HEK293 (cell line): ENCODE data around the gene RAB40C.
"Not testable (repeated sequence)": the region's sequence is repeated elsewhere in the genome, so short reads cannot be mapped to it uniquely, and the experiment has no call there.

Experiments used
- CTCF ChIA-PET: fragments of 350-600 bp; formaldehyde crosslinking; extraction: SDS; loops from one replicate; lab custom pipeline; 2021; ENCODE audit warnings: antibody characterized with exemption; lab: Yijun Ruan, JAX
- POLR2A ChIA-PET: fragments of 300-600 bp; formaldehyde crosslinking; extraction: SDS; loops from one replicate; lab custom pipeline; 2020; ENCODE audit warnings: antibody characterized with exemption, inconsistent platforms; lab: Yijun Ruan, JAX
- H3K27ac ChIP-seq: fragments of 200-500 bp; sonication (Bioruptor generic); 2 replicates; pipeline ENCODE4 v1.5.1; 2014; ENCODE audit warnings: low read depth, low read length, control low read depth, inconsistent platforms; ENCODE audit errors: extremely low read depth
- H3K36me3 ChIP-seq, 2 experiments: fragments of 200-500 bp in 1 of 2; sonication (Bioruptor generic) in 1 of 2; 1 replicate in 1 of 2; 2 replicates in 1 of 2; pipeline ENCODE4 v1.5.1; 2014 to 2017; ENCODE audit warnings: inconsistent platforms in 2 of 2, low read length in 2 of 2; ENCODE audit not compliant: control insufficient read depth in 2 of 2, insufficient read depth in 1 of 2
- H3K4me1 ChIP-seq: fragments of 200-500 bp; sonication (Bioruptor generic); 2 replicates; pipeline ENCODE4 v1.5.1; 2014; ENCODE audit warnings: mild to moderate bottlenecking, low read length, inconsistent platforms; ENCODE audit not compliant: control insufficient read depth, insufficient read depth
- H3K4me3 ChIP-seq: 2 replicates; pipeline ENCODE4 v1.5.1; 2011; ENCODE audit warnings: low read depth, mild to moderate bottlenecking, control low read depth, low read length, moderate library complexity
- H3K9me3 ChIP-seq: fragments of 200-500 bp; sonication (Bioruptor generic); 2 replicates; pipeline ENCODE4 v1.5.1; 2014; ENCODE audit warnings: low read depth, low read length, inconsistent platforms; ENCODE audit not compliant: control insufficient read depth, insufficient read depth
- EGR2 ChIP-seq: fragments of 450-650 bp; formaldehyde crosslinking; IDR thresholded peaks from 2 replicates; pipeline ENCODE4 v1.5.1; 2016; ENCODE audit warnings: low read depth, missing biosample characterization, missing genetic modification characterization
- KLF16 ChIP-seq: fragments of 450-650 bp; formaldehyde crosslinking; IDR thresholded peaks from 2 replicates; pipeline ENCODE4 v1.5.1; 2017; ENCODE audit warnings: missing biosample characterization, missing genetic modification characterization
- MEIS1 ChIP-seq: sonication (generic); formaldehyde crosslinking; IDR thresholded peaks from 2 replicates; pipeline ENCODE4 v1.8.1; 2022; ENCODE audit warnings: missing genetic modification reagents, mild to moderate bottlenecking, borderline replicate concordance
- MZF1 ChIP-seq: fragments of 450-650 bp; formaldehyde crosslinking; IDR thresholded peaks from 2 replicates; pipeline ENCODE4 v1.5.1; 2017; ENCODE audit warnings: missing biosample characterization, missing genetic modification characterization, borderline replicate concordance
- SP2 ChIP-seq: fragments of 450-650 bp; formaldehyde crosslinking; IDR thresholded peaks from 2 replicates; pipeline ENCODE4 v1.5.1; 2016; ENCODE audit warnings: missing biosample characterization, missing genetic modification characterization
- TRIM28 ChIP-seq: IDR thresholded peaks from 2 replicates; pipeline ENCODE4 v1.6.1; 2011; ENCODE audit warnings: low read length, control low read depth, borderline replicate concordance
- ZNF121 ChIP-seq: fragments of 450-650 bp; formaldehyde crosslinking; IDR thresholded peaks from 2 replicates; pipeline ENCODE4 v1.5.1; 2016; ENCODE audit warnings: missing biosample characterization, missing genetic modification characterization
- ZNF157 ChIP-seq: fragments of 450-650 bp; formaldehyde crosslinking; IDR thresholded peaks from 2 replicates; pipeline ENCODE4 v1.5.1; 2016; ENCODE audit warnings: missing biosample characterization, missing genetic modification characterization
- ZNF175 ChIP-seq: fragments of 450-650 bp; formaldehyde crosslinking; IDR thresholded peaks from 2 replicates; pipeline ENCODE4 v1.5.1; 2016; ENCODE audit warnings: missing biosample characterization, missing genetic modification characterization
- ZNF184 ChIP-seq: fragments of 450-650 bp; IDR thresholded peaks from 2 replicates; pipeline ENCODE4 v1.5.1; 2018; ENCODE audit warnings: missing biosample characterization, mild to moderate bottlenecking, missing genetic modification characterization
- ZNF23 ChIP-seq: fragments of 450-650 bp; formaldehyde crosslinking; IDR thresholded peaks from 2 replicates; pipeline ENCODE4 v1.5.1; 2016; ENCODE audit warnings: missing biosample characterization, missing genetic modification characterization, borderline replicate concordance
- ZNF24 ChIP-seq: fragments of 450-650 bp; formaldehyde crosslinking; IDR thresholded peaks from 2 replicates; pipeline ENCODE4 v1.5.1; 2016; ENCODE audit warnings: missing biosample characterization, missing genetic modification characterization
- ZNF473 ChIP-seq: fragments of 450-650 bp; formaldehyde crosslinking; IDR thresholded peaks from 2 replicates; pipeline ENCODE4 v1.5.1; 2017; ENCODE audit warnings: missing biosample characterization, missing genetic modification characterization
- ZNF501 ChIP-seq: fragments of 450-650 bp; formaldehyde crosslinking; IDR thresholded peaks from 2 replicates; pipeline ENCODE4 v1.5.1; 2016; ENCODE audit warnings: missing biosample characterization, missing genetic modification characterization
- ZNF549 ChIP-seq: fragments of 450-650 bp; IDR thresholded peaks from 2 replicates; pipeline ENCODE4 v1.5.1; 2018; ENCODE audit warnings: missing biosample characterization, missing genetic modification characterization, mild to moderate bottlenecking, inconsistent platforms, moderate library complexity
- ZNF560 ChIP-seq: fragments of 450-650 bp; formaldehyde crosslinking; IDR thresholded peaks from 2 replicates; pipeline ENCODE4 v1.5.1; 2017; ENCODE audit warnings: missing biosample characterization, missing genetic modification characterization, borderline replicate concordance
- ZNF600 ChIP-seq: fragments of 450-650 bp; formaldehyde crosslinking; IDR thresholded peaks from 2 replicates; pipeline ENCODE4 v1.5.1; 2016; ENCODE audit warnings: missing biosample characterization, missing genetic modification characterization
- ZNF624 ChIP-seq: fragments of 450-650 bp; formaldehyde crosslinking; IDR thresholded peaks from 2 replicates; pipeline ENCODE4 v1.5.1; 2017; ENCODE audit warnings: missing biosample characterization, missing genetic modification characterization
- ZNF837 ChIP-seq: fragments of 450-650 bp; formaldehyde crosslinking; IDR thresholded peaks from 2 replicates; pipeline ENCODE4 v1.5.1; 2016; ENCODE audit warnings: missing biosample characterization, missing genetic modification characterization
- TF ChIP-seq, protein P1 (sequence below): fragments of 450-650 bp; formaldehyde crosslinking; IDR thresholded peaks from 2 replicates; pipeline ENCODE4 v1.5.1; 2016; ENCODE audit warnings: missing biosample characterization, missing genetic modification characterization, low read depth
- TF ChIP-seq, protein P2 (sequence below): fragments of 450-650 bp; formaldehyde crosslinking; IDR thresholded peaks from 2 replicates; pipeline ENCODE4 v1.5.1; 2016; ENCODE audit warnings: missing biosample characterization, missing genetic modification characterization
- TF ChIP-seq, protein P3 (sequence below): fragments of 450-650 bp; IDR thresholded peaks from 2 replicates; pipeline ENCODE4 v1.5.1; 2018; ENCODE audit warnings: missing biosample characterization, missing genetic modification characterization

RAB40C gene

GRCh38 chr16:595942-596735 lies 6.3 kb downstream of the RAB40C start:
- no peak overlapping the region for H3K27ac ChIP-seq
- ChIA-PET CTCF (no interaction called here), POLR2A (interaction anchor here (0.7 kb wide), 1 partner anchor 37 kb away, joined by 3 read pairs; no protein-coding TSS in a partner anchor)
- no peaks in the 10 kb centered on the region for H3K9me3 ChIP-seq
- TF ChIP-seq ZNF184 (tag by site-specific recombination) = no peak
- 0 out of 2 replicates have a peak, but pooled peaks have one; percentile 8 for TF ChIP-seq EGR2 (tag by site-specific recombination)
- no peak for TF ChIP-seq ZNF473 (tag by site-specific recombination)
- no peak for TF ChIP-seq KLF16 (tag by site-specific recombination)
- no peak for TF ChIP-seq TRIM28
- peaks cover 0 to 21% of the 10 kb centered on the region in 2 experiments; a peak in 1 of 3 replicates for H3K36me3 ChIP-seq
- H3K4me3 ChIP-seq = no peak overlapping the region
- H3K4me1 ChIP-seq = peaks cover 6% of the 10 kb centered on the region; the same call in 1 of the 2 replicates

GRCh38 chr16:596736-597060 lies 6.8 kb downstream of the RAB40C start:
- Histone ChIP-seq H3K27ac (no peak overlapping the region), H3K9me3 (no peaks in the 10 kb centered on the region), H3K4me3 (no peak overlapping the region), H3K4me1 (peaks cover 6% of the 10 kb centered on the region; the same call in 1 of the 2 replicates), H3K36me3 (peaks cover 0 to 21% of the 10 kb centered on the region in 2 experiments; a peak in 1 of 3 replicates)
- TF ChIP-seq ZNF175 = no peak
- TF ChIP-seq ZNF560 (tag by site-specific recombination) = no peak
- ChIA-PET CTCF (no interaction called here), POLR2A (no interaction called here)

DNA sequence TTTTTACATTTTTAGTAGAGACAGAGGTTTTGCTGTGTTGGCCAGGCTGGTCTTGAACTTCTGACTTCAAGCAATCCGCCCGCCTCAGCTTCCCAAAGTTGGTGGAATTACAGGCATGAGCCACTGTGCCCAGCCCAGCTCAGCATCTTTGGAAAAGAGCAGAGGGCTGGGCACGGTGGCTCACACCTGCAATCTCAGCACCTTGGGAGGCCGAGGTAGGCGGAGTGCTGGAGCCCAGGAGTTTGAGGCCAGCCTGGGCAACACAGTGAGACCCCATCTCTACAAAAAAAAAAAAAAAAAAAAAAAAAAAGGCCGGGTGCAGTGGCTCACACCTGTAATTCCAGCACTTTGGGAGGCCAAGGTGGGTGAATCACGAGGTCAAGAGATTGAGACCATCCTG lies 7.8 kb downstream of the RAB40C start:
- H3K27ac ChIP-seq, H3K9me3 ChIP-seq, CTCF ChIA-PET, H3K4me3 ChIP-seq, H3K4me1 ChIP-seq: not testable (repeated sequence)
- peaks cover 0 to 21% of the 10 kb centered on the region in 2 experiments; a peak in 1 of 3 replicates for H3K36me3 ChIP-seq
- POLR2A ChIA-PET = interaction anchor here (0.6 kb wide), 1 partner anchor 9 kb away, joined by 3 read pairs; no protein-coding TSS in a partner anchor
- peak; percentile 35; the same call in 1 of the 2 replicates for TF ChIP-seq ZNF121 (tag by site-specific recombination)
- TF ChIP-seq, all 188 proteins: peak for 1; not testable (repeated sequence) for 187

GRCh38 chr16:598823-599739 lies 9.2 kb downstream of the RAB40C start:
- Histone ChIP-seq H3K9me3 (no peaks in the 10 kb centered on the region), H3K4me1 (no peaks in the 10 kb centered on the region), H3K36me3 (peaks cover 0 to 21% of the 10 kb centered on the region in 2 experiments; a peak in 1 of 3 replicates), H3K27ac (no peak overlapping the region), H3K4me3 (no peak overlapping the region)
- ChIA-PET POLR2A (no interaction called here), CTCF (interaction anchor here (1.4 kb wide), 1 partner anchor 25 kb away, joined by 4 read pairs; no protein-coding TSS in a partner anchor)
- TF ChIP-seq ZNF24 (tag by site-specific recombination) (no peak), ZNF549 (no peak), MEIS1 (CRISPR knock-in tag) (no peak), ZNF157 (tag by site-specific recombination) (no peak), ZNF23 (tag by site-specific recombination) (no peak), SP2 (tag by site-specific recombination) (no peak), ZNF624 (tag by site-specific recombination) (no peak), ZNF600 (tag by site-specific recombination) (no peak), MZF1 (tag by site-specific recombination) (no peak), ZNF501 (tag by site-specific recombination) (no peak), ZNF837 (no peak)
- TF ChIP-seq, protein P1, sequence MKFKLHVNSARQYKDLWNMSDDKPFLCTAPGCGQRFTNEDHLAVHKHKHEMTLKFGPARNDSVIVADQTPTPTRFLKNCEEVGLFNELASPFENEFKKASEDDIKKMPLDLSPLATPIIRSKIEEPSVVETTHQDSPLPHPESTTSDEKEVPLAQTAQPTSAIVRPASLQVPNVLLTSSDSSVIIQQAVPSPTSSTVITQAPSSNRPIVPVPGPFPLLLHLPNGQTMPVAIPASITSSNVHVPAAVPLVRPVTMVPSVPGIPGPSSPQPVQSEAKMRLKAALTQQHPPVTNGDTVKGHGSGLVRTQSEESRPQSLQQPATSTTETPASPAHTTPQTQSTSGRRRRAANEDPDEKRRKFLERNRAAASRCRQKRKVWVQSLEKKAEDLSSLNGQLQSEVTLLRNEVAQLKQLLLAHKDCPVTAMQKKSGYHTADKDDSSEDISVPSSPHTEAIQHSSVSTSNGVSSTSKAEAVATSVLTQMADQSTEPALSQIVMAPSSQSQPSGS = no peak
- TF ChIP-seq, protein P2, sequence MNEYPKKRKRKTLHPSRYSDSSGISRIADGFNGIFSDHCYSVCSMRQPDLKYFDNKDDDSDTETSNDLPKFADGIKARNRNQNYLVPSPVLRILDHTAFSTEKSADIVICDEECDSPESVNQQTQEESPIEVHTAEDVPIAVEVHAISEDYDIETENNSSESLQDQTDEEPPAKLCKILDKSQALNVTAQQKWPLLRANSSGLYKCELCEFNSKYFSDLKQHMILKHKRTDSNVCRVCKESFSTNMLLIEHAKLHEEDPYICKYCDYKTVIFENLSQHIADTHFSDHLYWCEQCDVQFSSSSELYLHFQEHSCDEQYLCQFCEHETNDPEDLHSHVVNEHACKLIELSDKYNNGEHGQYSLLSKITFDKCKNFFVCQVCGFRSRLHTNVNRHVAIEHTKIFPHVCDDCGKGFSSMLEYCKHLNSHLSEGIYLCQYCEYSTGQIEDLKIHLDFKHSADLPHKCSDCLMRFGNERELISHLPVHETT (tag by site-specific recombination) = no peak
- TF ChIP-seq, protein P3, sequence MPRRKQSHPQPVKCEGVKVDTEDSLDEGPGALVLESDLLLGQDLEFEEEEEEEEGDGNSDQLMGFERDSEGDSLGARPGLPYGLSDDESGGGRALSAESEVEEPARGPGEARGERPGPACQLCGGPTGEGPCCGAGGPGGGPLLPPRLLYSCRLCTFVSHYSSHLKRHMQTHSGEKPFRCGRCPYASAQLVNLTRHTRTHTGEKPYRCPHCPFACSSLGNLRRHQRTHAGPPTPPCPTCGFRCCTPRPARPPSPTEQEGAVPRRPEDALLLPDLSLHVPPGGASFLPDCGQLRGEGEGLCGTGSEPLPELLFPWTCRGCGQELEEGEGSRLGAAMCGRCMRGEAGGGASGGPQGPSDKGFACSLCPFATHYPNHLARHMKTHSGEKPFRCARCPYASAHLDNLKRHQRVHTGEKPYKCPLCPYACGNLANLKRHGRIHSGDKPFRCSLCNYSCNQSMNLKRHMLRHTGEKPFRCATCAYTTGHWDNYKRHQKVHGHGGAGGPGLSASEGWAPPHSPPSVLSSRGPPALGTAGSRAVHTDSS (tag by site-specific recombination) = no peak
